HUDEP-2 (cell line): ENCODE results near the gene MRPS12.
"Not testable (repeated sequence)": the region's sequence is repeated elsewhere in the genome, so short reads cannot be mapped to it uniquely, and the experiment has no call there.

Experiments
- DNase-seq, 76 experiments: peaks; one replicate each; lab custom pipeline; 2025; ENCODE audit not compliant: unreplicated experiment in 76 of 76; lab: John Stamatoyannopoulos, UW

The MRPS12 gene

DNA sequence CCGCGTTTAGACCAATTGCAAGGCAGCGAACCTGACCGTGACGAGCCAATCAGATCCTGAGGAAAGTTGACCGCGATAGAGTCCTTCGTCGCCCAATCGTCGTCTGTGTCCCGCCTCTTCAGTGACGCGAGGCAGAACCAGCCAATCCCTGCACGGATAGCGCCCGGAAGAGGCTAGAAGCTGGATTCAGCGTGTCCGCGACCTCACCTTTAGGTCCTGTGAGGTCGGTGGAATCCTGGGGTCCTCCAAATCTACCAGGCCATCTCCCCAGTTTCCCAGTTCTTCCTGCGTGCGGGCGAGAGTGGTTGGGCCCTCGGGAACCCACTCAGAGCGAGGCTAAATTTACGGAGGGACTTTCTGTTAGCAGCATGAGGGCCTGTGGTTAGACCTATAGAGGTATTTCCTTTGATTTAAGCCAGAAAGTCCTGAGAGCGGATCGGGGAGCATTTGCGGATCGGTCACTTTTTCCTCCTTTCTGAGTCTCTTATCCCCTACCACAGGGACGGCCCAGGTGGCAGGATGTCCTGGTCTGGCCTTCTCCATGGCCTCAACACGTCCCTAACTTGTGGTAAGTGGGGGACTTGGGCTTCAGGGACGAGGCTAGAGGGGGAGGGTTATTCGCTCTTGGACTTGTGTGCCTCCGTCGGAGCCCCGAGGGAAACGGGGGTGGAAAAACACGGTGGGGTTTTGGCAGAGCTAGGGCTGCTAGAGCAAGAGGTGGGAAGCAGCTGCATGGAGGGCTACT is at the start of gene MRPS12:
Gene MRPS12, plus strand, starts transcription at position 169 of the 745 bp plus-strand sequence. Its CDS starts 351 bp downstream, at position 520.
- peak in 69 of 76 experiments; percentile 69 to 100 (median 99) for DNase-seq

GRCh38 chr19:38883286-38883685 is 47.5 kb upstream of the MRPS12 start:
- no peak for DNase-seq

DNA sequence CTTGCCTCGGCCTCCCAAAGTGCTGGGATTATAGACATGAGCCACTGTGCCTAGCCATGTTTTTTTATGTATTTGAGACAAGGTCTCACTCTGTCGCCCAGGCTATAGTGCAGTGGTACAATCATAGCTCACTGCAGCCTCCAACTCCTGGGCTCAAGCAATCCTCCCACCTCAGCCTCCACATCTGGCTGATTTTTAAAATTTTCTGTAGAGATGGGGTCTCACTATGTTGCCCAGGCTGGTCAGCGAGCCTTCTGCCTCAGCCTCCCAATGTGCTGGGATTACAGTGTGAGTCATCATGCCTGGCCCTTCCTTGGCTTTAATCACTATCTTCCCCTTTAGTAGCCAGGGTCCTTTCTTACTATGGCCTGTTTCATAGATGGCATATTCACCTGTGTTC is 46.1 kb upstream of the MRPS12 start:
- DNase-seq = not testable (repeated sequence)

GRCh38 chr19:38888876-38889275 is 41.9 kb upstream of the MRPS12 start:
- DNase-seq = no peak

- no peak for DNase-seq
Observed at GRCh38 chr19:38889803-38890202, 40.9 kb upstream of the MRPS12 start.

GRCh38 chr19:38890686-38891085 is 40.1 kb upstream of the MRPS12 start:
- DNase-seq = no peak

- no peak for DNase-seq
Observed at GRCh38 chr19:38891771-38892170, 39.0 kb upstream of the MRPS12 start.

DNA sequence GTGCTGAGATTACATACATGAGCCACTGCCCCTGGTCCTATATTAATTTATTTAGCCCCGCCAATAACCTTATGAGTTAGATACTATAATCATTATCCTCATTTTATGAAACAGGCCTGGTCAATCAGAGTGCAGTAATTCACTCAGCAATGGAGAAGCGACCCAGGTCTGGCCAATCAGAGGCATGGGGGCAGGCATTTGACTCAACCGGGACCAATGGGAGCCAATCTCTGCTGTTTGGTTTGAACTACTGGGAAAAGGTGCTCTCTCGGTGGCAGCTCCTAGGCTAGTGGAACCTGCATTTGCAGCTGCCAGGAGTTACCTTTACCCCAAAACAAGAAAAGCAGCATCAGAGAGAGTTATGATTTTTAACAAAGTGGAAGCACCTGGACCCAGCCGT is 37.9 kb upstream of the MRPS12 start:
- no peak for DNase-seq

DNA sequence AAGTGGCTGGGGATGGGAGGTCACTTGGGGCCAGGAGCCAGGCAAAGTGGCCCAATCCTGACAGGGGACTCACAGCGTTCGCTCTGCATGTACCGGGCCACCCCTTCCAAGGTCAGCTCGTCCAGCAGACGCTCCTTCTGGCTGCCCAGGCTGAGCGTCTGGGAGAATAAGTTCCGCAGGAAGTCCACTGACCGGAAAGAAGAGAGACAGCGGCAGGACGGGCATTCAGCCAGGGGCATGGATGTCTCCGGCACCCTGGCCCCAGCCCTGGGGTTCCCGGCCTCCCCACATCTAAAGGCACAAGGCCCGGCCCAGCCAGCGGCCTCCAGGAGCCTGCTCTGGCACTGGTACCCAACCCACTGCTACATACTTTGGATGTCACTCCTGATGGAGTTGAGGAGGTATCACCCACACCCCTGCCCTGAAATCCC is 37.4 kb upstream of the MRPS12 start:
- no peak for DNase-seq

- DNase-seq = no peak
Observed at GRCh38 chr19:38894968-38895367, 35.8 kb upstream of the MRPS12 start.

DNA sequence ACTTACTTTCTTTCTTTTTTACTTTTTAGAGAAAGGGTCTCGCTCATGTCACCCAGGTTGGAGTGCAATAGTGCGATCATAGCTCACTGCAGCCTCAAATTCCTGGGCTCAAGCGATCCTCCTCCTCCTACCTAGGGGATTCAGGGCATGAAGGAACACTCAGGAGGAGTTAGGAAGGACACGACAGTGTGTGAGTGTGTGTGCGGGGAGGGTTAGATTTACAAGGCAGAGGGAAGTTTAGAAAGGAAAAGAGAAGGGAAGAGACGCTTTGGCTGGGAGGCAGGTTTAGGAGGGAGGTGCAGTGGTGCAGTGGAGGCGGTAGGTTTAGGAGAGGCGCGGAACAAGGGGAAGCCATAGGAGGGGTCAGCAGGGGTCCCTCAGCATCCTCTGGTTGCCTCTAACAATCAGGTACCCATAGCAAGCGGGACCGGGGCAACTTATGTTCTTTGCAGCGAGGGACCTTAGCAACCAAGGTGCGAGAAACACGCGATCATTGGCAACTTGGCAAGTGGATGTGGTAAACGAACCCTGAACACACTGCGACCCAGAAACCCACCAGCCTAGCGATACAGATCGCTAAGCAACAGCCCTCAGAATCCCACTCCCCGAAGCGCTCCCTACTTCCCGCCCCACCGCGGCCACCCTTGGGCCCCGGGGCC is 31.8 kb upstream of the MRPS12 start:
- no peak for DNase-seq

DNA sequence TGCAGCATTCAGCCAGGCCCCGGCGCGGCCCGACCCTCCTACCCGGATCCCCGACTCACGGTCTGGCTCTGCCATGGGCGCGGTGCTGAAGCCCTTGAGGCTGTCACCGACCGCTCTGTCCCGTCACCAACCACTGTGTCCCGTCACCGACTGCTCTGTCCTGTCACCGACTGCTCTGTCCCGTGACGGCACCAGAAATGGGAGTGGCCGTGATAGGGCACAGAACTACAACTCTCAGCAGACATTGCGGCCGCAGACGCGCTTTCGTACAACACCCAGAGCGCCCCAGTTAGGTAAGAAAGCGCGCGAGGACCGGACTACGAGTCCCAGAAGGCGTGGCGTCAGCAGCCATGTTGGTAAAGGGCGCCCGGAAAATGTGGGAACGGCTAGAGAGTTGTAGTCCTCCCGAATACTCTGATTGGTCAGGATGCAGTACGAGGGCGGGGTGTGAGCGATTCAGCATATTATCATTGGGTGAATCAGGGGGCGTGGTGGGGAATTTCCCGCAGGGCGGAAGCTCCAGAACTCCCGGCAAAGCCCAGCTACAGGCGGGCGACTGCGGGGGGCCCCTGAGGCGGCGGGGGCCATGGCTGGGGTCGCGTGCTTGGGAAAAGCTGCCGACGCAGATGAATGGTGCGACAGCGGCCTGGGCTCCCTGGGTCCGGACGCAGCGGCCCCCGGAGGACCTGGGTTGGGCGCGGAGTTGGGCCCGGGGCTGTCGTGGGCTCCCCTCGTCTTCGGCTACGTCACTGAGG is 31.1 kb upstream of the MRPS12 start, which contains the start of the genes NFKBIB and SIRT2:
Gene NFKBIB, plus strand, starts transcription at position 523 of the 755 bp plus-strand sequence. Its CDS starts 64 bp downstream, at position 587.
Gene SIRT2, minus strand, starts transcription at position 172 of the 755 bp plus-strand sequence. Its CDS starts 97 bp downstream, at position 75.
- peak; percentile 89 to 100 (median 100) for DNase-seq

DNA sequence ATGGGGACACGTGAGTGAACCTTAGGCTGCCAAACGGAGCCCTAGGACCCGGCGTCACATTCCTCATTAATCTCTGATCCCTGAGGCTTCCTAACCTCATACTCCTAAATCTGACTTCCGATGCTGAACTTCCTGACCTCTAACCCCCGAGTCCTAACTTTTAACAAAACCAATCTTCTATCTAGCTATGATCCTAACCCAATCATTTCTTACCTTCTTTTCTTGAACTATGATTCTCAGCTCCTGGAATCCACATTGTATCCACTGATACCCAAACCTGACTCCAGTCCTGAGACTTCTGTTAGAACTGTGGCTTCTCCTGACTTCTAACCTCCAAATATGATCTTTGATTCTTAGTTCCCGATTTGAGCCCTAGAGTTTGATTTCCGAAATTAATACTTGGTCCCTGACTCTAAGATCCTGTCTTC is 30.5 kb upstream of the MRPS12 start:
- peak in 1 of 76 experiments; percentile 61 for DNase-seq

- no peak for DNase-seq
Observed at GRCh38 chr19:38900743-38901190, 30.0 kb upstream of the MRPS12 start.

- no peak for DNase-seq
Observed at GRCh38 chr19:38901683-38902082, 29.1 kb upstream of the MRPS12 start.

DNA sequence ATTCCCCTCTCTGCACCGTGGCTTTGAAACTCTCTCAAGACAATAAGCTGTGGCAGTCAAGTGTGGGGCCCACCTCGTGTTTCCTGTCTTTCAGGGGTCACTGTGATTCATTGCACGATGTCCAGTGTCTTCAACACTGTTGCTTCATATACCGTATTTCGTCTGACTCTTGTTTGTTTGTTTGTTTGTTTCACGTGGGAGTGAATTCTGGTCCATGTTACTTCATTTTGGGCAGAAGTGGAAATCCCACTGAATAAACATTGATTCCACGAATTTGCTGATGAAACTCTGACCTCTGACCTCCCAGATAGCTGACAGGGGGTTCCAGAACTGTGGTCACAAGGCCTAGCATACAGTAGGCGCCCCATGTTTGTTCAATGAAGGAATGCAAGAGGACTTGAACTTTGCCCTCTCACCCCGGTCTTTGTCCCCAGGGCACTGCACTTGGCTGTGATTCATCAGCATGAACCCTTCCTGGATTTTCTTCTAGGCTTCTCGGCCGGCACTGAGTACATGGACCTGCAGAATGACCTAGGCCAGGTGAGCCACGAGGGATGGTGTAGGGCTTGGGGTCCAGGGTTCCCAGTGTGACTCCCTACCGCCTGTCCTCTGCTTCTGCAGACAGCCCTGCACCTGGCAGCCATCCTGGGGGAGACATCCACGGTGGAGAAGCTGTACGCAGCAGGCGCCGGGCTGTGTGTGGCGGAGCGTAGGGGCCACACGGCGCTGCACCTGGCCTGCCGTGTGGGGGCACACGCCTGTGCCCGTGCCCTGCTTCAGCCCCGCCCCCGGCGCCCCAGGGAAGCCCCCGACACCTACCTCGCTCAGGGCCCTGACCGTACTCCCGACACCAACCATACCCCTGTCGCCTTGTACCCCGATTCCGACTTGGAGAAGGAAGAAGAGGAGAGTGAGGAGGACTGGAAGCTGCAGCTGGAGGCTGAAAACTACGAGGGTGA is 25.9 kb upstream of the MRPS12 start:
- no peak for DNase-seq

- DNase-seq = no peak
Observed at GRCh38 chr19:38905620-38906019, 25.1 kb upstream of the MRPS12 start.

DNA sequence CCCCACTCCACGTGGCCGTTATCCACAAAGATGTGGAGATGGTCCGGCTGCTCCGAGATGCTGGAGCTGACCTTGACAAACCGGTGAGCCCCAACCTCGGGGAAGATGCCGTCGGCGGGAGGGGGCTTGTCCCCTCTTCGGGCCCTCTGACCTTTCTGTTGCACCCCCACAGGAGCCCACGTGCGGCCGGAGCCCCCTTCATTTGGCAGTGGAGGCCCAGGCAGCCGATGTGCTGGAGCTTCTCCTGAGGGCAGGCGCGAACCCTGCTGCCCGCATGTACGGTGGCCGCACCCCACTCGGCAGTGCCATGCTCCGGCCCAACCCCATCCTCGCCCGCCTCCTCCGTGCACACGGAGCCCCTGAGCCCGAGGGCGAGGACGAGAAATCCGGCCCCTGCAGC is 23.5 kb upstream of the MRPS12 start:
- no peak for DNase-seq

DNA sequence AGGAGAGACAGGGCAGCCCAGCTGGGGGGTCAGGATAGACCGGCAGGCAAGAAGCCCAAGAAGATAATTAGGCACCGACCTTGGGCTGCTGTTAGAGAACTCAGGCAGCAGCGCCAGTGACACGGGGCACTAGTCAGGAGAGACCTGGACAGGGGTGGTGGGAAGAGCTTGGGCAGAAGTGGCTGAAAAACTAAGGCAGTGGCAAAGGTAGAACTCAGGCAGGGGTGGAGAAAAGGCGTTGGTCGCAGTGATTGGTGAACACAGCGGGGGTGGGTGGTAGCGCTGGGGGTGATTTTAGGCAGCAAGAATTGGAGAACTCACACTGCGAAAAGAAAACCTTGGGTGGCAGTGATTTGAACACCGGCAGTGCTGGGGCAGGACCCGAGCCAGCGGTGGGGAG is 23.1 kb upstream of the MRPS12 start:
- DNase-seq = no peak

- DNase-seq = no peak
Observed at GRCh38 chr19:38908911-38909310, 21.8 kb upstream of the MRPS12 start.
